Stimulated activated memory B cell treated with anti-CD40 and anti-IgM and Interleukin-4, amounts not matched to agents 10 μg/mL and 1 μg/mL and 100 μg/mL, for 72 hours (primary cell): ENCODE data around the gene DDAH1.
"Not testable (repeated sequence)": the region's sequence is repeated elsewhere in the genome, so short reads cannot be mapped to it uniquely, and the experiment has no call there.

ENCODE experiments used
- ATAC-seq: fragments of 150-1000 bp; cut with Tn5 transposase; 2 replicates; pipeline ENCODE4 v1.10.0; 2021
- H3K27ac Mint-ChIP-seq: one replicate; pipeline ENCODE4 v1.8.0; 2022; ENCODE audit warnings: mild to moderate bottlenecking, mixed read lengths
- H3K27me3 Mint-ChIP-seq: one replicate; pipeline ENCODE4 v1.8.0; 2022; ENCODE audit warnings: mixed read lengths
- H3K36me3 Mint-ChIP-seq: one replicate; pipeline ENCODE4 v1.8.0; 2022; ENCODE audit warnings: mixed read lengths
- H3K4me1 Mint-ChIP-seq: one replicate; pipeline ENCODE4 v1.8.0; 2022; ENCODE audit warnings: mixed read lengths
- H3K4me3 Mint-ChIP-seq: one replicate; pipeline ENCODE4 v1.8.0; 2022; ENCODE audit warnings: mild to moderate bottlenecking, moderate library complexity, mixed read lengths
- H3K9me3 Mint-ChIP-seq: one replicate; pipeline ENCODE4 v1.8.0; 2022; ENCODE audit warnings: mixed read lengths

The DDAH1 gene

DNA sequence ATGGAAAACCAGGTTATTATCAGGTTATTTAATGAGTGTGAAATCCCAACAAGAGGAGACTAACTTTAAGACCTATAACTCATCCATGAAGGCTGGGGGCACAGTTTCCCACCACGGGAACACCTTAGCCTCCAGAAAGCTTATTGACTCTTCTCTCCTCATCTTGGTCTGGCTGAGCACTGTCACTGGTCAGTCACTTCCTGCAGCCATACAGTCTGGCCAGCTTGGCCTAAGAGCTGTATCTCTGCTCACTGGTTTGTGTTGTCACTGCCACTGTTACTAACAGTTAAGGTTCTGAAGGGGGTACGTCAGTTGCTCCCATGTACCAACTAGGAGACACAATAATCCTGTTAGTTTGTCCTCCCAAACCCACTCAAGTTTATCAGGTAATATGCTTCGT is 16.7 kb upstream of the DDAH1 start:
- Mint-ChIP-seq H3K27me3 (peaks cover 5% of the 10 kb centered on the region), H3K27ac (no peak overlapping the region), H3K9me3 (no peaks in the 10 kb centered on the region), H3K4me3 (no peak overlapping the region), H3K36me3 (no peaks in the 10 kb centered on the region), H3K4me1 (no peaks in the 10 kb centered on the region)
- ATAC-seq: no peak

DNA sequence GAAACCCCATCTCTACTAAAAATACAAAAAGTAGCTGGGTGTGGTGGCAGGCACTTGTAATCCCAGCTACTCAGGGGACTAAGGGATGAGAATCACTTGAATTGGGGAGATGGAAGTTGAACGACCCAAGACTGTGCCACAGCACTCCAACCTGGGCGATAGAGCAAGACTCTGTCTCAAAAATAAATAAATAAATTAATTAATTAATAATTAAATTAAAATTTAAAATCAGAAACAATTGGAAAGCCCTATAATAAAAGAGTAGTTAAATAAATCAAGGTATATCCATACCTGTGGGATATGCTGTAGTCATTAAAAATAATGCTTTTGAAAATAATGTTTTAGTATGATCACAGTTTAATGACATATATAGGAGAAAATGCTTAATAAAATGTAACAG is 15.6 kb upstream of the DDAH1 start:
- H3K9me3 Mint-ChIP-seq: no peaks in the 10 kb centered on the region
- H3K27me3 Mint-ChIP-seq: no peaks in the 10 kb centered on the region
- no peak overlapping the region for H3K27ac Mint-ChIP-seq
- no peak for ATAC-seq
- no peak overlapping the region for H3K4me3 Mint-ChIP-seq
- H3K4me1 Mint-ChIP-seq: no peaks in the 10 kb centered on the region
- no peaks in the 10 kb centered on the region for H3K36me3 Mint-ChIP-seq

DNA sequence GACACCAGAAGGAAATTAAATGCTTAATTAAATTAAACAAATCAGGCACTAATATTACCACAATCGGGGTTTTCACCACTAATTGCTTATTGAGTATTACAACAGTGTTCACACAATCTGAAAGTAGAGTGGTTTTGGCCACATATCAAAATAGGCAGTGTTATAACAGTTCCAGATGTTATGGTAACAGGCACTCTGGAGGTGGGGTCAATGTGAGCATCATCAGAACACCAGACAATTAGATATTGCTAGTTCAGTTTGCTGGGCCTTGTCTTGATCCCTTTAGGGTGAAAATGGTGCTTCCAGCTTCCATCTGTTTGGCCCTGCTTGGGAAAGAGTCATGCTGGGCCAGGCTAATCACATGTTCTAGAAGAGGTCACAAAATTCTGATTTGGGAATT is 14.5 kb upstream of the DDAH1 start:
- H3K27me3 Mint-ChIP-seq: no peaks in the 10 kb centered on the region
- H3K4me3 Mint-ChIP-seq: no peak overlapping the region

DNA sequence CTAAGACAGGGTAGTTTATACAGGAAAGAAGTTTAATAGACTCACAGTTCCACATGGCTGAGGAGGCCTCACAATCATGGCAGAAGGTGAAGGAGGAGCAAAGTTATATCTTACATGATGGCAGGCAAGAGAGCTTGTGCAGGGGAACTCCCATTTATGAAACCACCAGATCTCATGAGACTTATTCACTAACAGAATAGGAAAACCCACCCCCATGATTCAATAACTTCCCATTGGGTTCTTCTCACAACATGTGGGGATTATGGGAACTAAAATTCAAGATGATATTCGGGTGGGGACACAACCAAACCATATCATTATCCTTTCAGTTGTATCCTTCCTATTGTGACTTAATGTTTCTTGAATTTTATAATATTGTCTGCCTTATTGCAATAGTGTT is 13.4 kb upstream of the DDAH1 start:
- no peak for ATAC-seq
- Mint-ChIP-seq H3K9me3 (no peaks in the 10 kb centered on the region), H3K27ac (no peak overlapping the region), H3K4me3 (no peak overlapping the region), H3K27me3 (no peaks in the 10 kb centered on the region), H3K4me1 (no peaks in the 10 kb centered on the region), H3K36me3 (no peaks in the 10 kb centered on the region)

More for the DNA sequence above, 14.5 kb upstream of the DDAH1 start:
- H3K27ac Mint-ChIP-seq: no peak overlapping the region
- no peaks in the 10 kb centered on the region for H3K4me1 Mint-ChIP-seq
- no peaks in the 10 kb centered on the region for H3K9me3 Mint-ChIP-seq
- ATAC-seq: no peak
- no peaks in the 10 kb centered on the region for H3K36me3 Mint-ChIP-seq

DNA sequence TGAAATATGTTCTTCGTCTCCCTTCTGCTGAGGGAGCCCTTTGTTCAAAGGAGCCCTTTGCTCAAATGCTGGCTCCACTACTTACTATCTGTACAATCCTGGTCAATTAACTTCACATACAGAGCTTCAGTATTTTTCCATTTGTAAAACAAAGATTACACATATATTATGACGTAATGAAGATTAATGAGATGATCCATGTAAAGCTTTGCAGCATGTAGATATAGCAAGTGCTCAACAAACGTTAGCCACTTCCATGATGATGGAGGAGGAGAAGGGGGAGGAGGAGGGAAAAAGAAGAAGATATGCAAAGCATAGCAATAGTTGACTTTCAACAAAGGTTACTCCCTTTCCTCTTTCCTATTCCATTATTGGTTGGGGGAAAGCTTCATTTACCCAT is 10.1 kb upstream of the DDAH1 start:
- ATAC-seq: no peak

DNA sequence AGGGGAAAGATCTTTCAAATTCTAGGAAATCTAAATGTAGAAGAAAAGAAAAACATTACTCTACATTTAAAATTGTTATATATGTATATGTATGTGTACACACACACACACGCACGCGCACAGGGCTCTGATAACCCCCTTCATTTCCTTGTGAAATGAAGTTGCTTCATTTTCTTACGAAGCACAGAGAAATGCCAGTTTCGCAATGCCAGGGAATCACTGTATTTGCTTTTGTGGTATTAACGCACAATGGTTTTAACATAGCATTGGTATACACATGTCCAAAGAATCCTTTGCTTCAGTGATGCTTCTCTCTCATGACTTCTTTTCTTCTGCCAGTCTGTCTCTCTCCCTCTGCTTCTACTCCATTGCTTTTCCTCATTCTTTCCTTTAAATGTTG is 8.4 kb upstream of the DDAH1 start:
- no peak for ATAC-seq
- H3K9me3 Mint-ChIP-seq: peaks cover 5% of the 10 kb centered on the region
- no peaks in the 10 kb centered on the region for H3K4me1 Mint-ChIP-seq
- no peak overlapping the region for H3K27ac Mint-ChIP-seq
- H3K4me3 Mint-ChIP-seq: no peak overlapping the region
- H3K36me3 Mint-ChIP-seq: no peaks in the 10 kb centered on the region
- peaks cover 9% of the 10 kb centered on the region for H3K27me3 Mint-ChIP-seq

More for the DNA sequence above, 10.1 kb upstream of the DDAH1 start:
- no peak overlapping the region for H3K27ac Mint-ChIP-seq
- no peaks in the 10 kb centered on the region for H3K9me3 Mint-ChIP-seq
- no peaks in the 10 kb centered on the region for H3K4me1 Mint-ChIP-seq
- H3K27me3 Mint-ChIP-seq: no peaks in the 10 kb centered on the region
- no peaks in the 10 kb centered on the region for H3K36me3 Mint-ChIP-seq
- H3K4me3 Mint-ChIP-seq: no peak overlapping the region

DNA sequence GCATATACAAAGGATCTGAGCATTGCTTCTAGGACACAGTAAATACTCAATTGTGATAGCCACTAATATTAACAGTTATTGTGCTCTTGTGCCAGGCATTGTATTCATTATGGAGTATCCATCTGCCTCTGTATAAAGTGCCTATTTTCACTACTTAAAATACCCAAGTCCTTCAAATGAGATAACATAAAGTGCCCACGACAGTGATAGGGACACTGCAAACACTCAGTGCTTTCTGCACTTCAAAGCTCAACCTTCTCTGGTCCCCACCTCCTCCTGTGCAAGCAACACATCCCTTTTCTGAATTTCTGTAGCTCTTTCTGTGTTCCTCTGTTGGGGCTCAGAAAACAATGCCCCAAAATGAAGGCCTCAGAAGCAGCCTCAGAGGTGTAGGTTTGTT is 6.6 kb upstream of the DDAH1 start:
- peaks cover 5% of the 10 kb centered on the region for H3K9me3 Mint-ChIP-seq
- H3K27ac Mint-ChIP-seq: no peak overlapping the region
- no peaks in the 10 kb centered on the region for H3K36me3 Mint-ChIP-seq
- no peak for ATAC-seq
- no peaks in the 10 kb centered on the region for H3K4me1 Mint-ChIP-seq
- H3K4me3 Mint-ChIP-seq: no peak overlapping the region
- peaks cover 12% of the 10 kb centered on the region for H3K27me3 Mint-ChIP-seq

DNA sequence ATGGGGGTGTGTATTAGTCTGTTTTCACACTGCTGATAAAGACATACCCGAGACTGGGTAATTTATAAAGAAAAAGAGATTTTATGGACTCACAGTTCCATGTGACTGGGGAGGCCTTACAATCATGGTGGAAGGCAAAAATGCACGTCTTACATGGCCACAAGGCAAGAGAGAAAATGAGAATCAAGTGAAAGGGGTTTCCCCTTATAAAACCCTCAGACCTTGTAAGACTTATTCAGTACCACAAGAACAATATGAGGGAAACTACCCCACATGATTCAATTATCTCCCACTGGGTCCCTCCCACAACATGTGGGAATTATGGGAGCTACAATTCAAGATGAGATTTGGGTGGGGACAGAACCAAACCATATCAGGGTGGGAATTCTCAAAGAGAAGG is 5.2 kb upstream of the DDAH1 start:
- not testable (repeated sequence) for H3K4me1 Mint-ChIP-seq, H3K4me3 Mint-ChIP-seq, ATAC-seq, H3K36me3 Mint-ChIP-seq, H3K9me3 Mint-ChIP-seq, H3K27ac Mint-ChIP-seq
- peaks cover 12% of the 10 kb centered on the region for H3K27me3 Mint-ChIP-seq

DNA sequence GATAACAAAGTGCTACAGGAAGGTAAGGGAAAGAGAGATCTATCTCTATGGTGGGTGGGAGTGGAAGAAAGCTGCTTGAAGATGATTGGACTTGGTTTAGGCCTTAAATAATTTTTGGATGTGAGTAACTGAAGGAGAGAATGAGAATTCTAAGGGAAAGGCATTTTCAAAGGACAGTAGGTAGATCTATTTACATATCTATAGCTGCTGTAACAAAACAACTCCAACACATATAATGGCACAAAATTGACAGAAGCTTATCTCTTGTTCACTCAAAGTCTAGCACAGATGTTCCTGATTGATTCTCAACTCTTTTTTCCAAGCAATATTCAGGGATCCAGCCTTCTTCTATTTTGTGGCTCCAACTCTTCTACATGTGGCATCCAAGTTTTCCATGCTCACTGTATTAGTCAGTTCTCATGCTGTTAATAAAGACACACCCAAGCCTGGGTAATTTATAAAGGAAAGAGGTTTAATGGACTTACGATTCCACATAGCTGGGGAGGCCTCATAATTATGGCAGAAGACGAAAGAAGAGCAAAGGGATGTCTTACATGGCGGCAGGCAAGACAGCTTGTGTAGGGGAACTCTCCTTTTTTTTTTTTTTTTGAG is 3.1 kb upstream of the DDAH1 start:
- no peak for ATAC-seq
- H3K36me3 Mint-ChIP-seq: no peaks in the 10 kb centered on the region
- no peak overlapping the region for H3K27ac Mint-ChIP-seq
- H3K4me3 Mint-ChIP-seq: no peak overlapping the region
- peaks cover 29% of the 10 kb centered on the region for H3K27me3 Mint-ChIP-seq
- peaks cover 5% of the 10 kb centered on the region for H3K9me3 Mint-ChIP-seq
- peaks cover 10% of the 10 kb centered on the region for H3K4me1 Mint-ChIP-seq

DNA sequence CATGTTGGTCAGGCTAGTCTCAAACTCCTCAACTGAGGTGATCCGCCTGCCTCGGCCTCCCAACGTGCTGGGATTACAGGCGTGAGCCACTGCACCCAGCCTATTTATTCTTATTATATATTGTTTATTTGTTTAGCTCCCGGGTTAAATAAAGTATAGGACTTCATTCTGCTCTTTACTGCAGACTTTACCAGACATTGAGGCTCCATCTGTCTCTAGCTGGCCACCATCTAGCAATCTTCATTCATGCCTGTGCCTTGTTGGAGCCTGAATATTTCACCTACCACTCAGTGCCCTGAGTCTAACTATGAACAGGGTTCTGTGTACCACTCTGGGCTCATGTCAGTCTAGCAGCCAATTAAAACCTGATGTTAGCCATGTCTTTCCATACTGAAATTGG is 2.1 kb upstream of the DDAH1 start:
- Mint-ChIP-seq H3K27me3 (peaks cover 37% of the 10 kb centered on the region), H3K9me3 (peaks cover 5% of the 10 kb centered on the region), H3K27ac (no peak overlapping the region), H3K36me3 (no peaks in the 10 kb centered on the region), H3K4me1 (peaks cover 10% of the 10 kb centered on the region), H3K4me3 (no peak overlapping the region)
- no peak for ATAC-seq

DNA sequence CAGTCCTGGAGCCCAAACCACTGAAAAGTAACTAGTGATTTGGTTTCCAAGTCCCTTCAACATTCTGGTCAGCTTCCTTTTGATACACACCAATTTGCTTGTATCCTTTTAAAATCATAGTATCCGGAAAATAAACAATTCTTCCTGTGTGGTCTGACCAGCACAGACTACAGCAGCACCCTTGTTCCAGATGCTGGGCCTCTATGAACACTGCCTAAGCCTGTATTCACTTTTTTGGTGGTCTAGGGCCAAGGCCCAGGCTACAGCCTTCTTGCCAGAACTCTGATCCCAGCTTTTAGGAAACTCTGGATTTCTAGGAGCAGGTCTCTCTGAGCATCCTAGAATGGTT is 801 bp upstream of the DDAH1 start:
- H3K27me3 Mint-ChIP-seq: peaks cover 50% of the 10 kb centered on the region
- peaks cover 10% of the 10 kb centered on the region for H3K4me1 Mint-ChIP-seq
- no peaks in the 10 kb centered on the region for H3K36me3 Mint-ChIP-seq
- H3K9me3 Mint-ChIP-seq: peaks cover 5% of the 10 kb centered on the region
- no peak overlapping the region for H3K4me3 Mint-ChIP-seq
- no peak for ATAC-seq
- H3K27ac Mint-ChIP-seq: no peak overlapping the region

DNA sequence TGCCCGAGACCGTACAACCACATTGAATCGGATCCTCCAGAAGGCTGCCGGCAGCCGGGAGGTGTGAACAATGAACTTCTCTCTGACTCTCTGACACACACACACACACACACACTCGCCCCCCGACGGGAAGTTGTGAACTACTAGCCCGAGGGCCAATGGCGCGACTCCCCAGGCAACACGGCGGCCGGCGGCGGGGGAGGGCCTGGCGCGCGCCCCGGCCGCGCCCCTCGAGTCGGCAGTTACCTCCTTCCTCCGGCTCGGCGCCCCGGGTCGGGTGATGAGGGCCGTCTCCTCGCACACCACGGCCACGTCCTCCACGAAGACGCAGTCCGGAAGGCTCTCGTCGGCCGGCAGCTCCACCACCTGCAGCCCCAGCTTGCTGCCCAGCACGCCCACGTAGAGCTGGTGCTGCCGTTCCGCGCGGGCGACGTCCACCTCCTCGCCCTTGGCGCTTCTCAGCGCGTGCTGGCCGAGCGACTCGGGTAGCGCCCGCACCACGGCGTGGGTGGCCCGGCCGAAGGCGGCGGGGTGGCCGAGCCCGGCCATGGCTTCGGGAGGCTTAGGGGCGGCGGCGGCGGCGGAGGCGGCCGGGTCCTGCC is 361 bp downstream of the DDAH1 start:
- peak; percentile 84 for ATAC-seq
- Mint-ChIP-seq H3K9me3 (peaks cover 5% of the 10 kb centered on the region), H3K4me1 (peaks cover 10% of the 10 kb centered on the region), H3K36me3 (no peaks in the 10 kb centered on the region), H3K27me3 (peaks cover 50% of the 10 kb centered on the region), H3K27ac (no peak overlapping the region), H3K4me3 (peak overlapping the region; percentile 72)

DNA sequence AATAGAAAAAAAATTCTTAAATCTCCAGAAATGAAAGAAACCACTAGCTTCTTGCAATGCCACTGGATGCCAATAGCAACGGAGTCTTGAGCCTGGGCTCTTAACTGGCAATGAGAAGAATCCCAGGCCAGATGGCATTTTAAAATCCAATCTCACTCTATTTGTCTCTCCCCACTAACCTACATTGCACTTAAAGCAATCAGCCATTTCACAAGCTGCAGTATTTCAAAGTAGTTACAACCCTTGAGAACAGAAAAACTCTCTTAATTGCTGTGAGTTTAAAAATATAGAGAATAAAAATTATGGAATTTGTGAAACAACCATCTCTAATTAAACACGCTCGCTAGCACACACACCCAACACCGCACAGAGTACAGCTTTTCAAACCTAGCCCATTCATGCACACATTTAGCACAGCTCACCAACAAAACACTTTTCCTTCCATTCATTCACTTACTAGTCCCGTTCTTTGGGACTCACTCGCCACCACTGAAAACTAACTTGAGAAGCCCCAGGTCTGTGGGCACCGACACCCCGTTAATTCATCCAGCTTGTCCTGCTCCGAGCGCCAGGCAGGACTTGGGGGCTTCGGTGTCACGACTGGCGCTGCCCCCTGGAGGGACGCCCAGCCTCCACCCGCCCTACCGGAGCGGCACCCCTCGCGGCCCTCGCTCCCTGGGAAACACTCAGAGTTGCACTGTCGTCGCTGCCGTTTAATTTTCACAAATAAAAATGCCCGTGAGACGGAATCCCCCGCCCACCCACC is 1.0 kb downstream of the DDAH1 start:
- ATAC-seq: no peak
- Mint-ChIP-seq H3K27me3 (peaks cover 46% of the 10 kb centered on the region), H3K9me3 (peaks cover 3% of the 10 kb centered on the region), H3K36me3 (no peaks in the 10 kb centered on the region), H3K4me1 (peaks cover 10% of the 10 kb centered on the region), H3K27ac (no peak overlapping the region), H3K4me3 (peak overlapping the region; percentile 72)

DNA sequence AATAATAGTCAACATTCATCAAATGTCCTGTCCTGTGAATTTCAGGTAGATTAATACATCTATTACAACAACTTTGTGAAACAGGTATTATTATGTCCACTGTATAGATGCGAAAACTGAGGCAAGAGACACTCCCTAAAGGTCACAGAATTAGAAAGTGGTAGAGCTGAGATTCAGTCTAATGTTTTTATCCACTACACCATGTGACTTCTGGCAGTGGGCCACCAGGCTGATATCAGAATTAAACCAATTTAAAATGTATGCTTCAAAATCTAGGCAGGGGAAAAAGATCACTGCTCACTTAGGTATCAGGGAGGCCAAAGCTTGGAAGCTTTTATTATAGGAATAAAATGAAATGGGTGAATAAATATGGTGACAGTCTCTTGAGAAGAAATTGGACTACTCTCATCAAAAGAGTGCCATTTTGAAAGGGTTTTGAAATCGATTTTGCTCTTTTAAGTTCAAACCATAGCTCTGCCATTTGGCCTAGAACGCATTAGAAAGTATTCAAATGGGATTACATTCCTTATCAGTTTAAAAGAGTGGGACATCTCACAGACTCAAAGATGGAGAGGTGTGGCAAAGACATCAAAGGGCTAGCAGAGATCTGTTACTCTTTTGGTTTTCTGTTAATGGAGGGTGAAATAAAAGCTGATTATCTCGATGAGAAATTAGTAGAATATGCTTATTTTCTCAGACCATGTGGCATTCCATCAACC is 1.9 kb downstream of the DDAH1 start:
- Mint-ChIP-seq H3K4me3 (no peak overlapping the region), H3K9me3 (no peaks in the 10 kb centered on the region), H3K27ac (no peak overlapping the region), H3K4me1 (peaks cover 10% of the 10 kb centered on the region), H3K36me3 (no peaks in the 10 kb centered on the region), H3K27me3 (peaks cover 38% of the 10 kb centered on the region)
- ATAC-seq: no peak

DNA sequence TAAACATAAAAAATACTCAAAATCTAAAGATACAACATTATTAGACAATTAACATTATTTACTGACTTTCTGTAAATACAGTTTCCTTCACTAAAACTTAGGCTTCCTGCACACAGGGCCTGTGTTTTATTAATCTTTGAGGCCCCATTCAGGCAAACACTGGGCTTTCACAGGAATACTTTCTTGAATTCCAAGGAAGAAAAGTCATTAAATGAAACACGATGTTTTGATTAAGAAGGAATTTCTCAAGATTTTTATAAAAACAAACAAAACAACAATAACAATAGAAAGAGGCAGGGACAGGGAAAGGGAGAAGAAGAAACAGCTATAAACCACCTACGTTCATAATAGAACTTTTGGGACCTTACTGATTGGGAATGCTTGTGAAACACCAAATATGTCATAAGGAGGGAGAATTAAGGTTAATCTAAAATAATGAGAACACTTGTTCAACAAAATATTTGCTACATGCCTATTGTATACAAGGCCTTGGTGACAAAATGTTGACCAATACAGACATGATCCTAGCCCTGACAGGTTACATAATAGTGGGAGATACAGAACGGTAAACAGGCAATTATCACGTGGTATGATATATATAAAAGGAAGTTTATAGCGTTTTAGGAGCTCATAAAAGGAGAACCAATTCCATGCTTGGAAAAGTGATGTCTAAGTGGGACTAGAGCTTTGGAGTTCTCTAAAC is 3.6 kb downstream of the DDAH1 start:
- ATAC-seq: no peak
- no peaks in the 10 kb centered on the region for H3K9me3 Mint-ChIP-seq
- H3K36me3 Mint-ChIP-seq: no peaks in the 10 kb centered on the region
- no peak overlapping the region for H3K4me3 Mint-ChIP-seq
- H3K27me3 Mint-ChIP-seq: peaks cover 38% of the 10 kb centered on the region
- no peak overlapping the region for H3K27ac Mint-ChIP-seq
- peaks cover 10% of the 10 kb centered on the region for H3K4me1 Mint-ChIP-seq
